Islet of Langerhans (tissue), 1 donor: ENCODE results near the gene LIX1L.

Experiments used
- FAIRE-seq: peaks from one replicate; lab custom pipeline; 2011; peaks lifted over from hg19 to GRCh38; lab: Jason Lieb, UNC

The LIX1L gene

DNA sequence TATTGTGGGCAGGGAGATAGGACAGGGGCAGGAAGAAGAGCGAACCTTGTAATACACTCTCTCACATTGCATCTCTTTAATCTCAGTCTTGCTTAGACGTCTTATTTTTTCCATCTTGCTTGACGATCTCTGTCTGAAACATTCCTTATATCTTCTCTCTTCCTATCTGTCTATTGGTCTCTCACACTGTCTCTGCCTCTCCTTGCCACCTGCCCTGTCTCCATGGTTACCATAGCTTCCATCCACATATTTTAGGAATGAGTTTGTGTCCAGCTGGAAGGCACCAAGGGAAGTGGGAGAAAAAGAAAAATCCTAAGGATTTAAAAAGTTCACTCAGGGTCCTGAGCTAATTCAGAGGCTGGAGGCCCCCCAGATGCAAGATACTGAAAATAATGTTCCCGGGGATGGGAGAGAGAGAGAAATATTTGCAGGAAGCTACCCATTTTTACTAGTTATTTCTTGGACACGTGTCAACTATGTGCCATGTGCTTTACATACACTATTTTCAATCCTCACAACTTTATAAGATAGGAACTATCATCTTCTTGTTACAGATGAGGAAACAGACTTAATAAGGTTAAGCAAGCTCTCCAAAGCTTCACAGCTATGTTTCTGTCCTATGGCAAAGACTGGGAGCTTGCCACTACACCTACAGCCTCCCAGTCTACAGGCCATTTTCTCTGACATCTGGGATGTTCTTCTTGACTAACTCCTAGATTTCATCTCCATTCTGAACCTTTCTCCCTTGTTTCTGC is 5.6 kb upstream of the LIX1L start:
- no peak for FAIRE-seq

DNA sequence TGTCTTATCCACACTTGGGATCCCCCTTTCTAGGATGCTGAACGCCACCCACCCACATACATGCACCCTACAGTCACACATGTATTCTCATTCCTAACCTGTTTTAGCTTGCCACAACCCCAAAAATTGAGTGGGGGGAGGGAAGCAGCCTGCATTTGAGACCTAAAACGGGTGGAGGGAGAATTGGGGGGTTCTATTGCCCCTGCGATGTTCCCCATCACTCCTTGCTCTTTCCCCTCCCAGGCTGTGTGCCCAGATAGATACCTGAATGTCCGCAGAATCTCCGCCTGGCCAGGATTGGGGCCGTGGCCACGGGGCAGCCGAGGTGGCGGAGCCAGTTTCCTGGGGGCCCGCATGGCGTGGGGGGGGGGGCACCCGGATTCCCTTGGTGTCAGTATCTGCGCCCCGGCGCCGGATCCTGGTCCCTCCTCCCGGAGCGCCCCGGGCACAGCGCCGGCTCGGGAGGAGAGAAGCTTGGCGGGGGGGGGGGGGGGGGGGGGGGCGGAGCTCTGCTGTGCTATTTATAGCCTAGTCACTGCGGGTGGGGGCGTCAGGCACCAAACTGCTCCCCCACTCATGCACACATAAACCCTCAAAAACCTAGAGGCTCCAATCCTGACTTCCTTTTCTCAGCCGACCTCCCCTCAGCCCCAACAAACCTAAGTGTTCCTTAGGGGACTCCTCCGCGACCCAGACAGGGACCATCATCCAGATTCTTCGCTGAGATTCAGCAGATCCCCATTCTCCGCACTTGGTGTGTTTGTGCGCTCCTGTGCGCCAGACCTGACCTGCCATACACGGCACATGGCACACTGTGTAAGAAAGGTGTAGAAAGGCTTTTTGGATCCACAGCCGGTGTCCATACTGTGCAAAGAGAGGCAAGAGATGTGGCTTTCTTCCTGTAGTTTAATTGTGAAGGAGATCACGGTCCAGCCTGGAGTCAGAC is 4.6 kb upstream of the LIX1L start:
- no peak for FAIRE-seq

DNA sequence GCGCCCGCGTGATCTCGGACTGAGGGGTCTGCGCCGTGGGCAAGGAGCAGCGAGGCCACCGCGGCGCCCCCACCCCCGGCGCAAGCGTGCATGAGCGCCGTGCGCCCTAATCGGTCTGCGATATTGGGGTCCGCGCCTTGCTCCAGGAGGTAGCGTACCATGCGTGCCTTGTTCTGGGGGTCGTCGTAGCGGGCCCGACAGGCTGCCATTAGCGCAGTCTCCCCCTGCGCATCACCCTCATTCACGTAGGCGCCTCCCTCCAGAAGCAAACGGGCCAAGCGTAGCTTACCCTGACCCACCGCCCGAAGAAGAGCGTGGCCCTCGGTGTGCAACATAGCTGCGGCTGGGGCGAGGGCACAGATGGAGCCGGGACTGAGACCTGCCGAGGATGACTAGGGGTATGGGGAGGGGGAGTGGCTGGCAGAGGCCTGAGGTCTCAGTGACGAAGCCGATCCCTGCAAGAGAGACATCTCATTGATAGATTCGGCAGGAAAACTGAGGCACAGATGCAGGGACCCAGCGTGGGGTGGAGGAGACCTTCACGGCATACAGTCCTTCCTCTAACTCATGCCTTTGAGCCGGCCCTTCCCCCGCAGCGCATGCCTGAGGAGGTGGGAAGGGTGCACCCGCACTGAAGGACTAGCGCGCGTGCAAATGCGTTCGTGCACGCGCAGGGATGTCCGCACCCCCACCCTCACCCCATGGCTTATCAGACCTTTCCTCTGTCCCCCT is 3.8 kb upstream of the LIX1L start:
- FAIRE-seq: no peak

DNA sequence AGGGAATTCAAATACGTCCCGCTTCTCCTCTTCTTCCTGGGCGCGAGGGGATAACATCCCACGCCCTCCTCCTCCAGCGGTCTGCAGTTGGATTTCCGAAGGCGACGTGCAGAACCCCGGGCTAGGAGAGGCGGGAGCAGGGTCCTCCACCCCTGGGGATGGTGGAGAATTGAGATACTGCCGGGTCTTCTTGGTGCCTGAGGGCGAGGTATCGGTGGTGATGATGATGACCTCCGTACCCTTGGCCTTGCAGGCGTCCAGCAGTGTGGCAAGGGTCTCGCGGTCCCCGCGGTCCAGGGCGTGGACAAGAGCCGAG is 3.2 kb upstream of the LIX1L start:
- FAIRE-seq: no peak

DNA sequence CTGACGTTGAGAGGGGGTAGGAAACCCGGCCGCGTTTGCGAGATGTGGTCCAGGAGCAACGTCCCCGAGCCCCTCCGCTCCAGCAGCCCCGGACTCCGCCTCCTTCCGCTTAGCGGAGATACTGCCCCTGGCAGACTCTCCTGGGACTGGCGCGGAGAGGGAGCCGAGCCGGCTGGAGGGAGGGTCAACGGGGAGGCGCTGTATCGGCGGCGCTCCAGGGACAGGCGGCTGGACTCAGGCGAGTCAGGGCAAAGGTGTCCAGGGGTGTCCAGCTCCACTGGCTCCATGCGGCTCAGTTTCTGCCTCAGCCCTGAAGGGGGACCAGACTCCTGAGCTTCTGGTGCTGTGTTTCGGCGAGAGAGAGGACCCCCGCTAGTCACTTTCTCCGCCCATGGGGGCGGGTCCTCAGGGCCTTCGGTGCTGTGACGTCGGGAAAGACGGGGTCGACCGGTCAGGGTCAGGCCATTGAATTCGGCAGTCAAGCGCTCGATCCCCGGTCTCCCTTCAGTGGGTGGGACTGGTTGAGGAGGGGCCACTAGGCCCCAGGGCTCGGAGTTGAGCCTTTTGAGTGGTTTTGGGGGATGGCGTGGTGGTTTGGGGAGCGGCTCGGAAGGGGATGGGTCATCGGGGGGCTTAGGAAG is 2.8 kb upstream of the LIX1L start:
- FAIRE-seq: no peak

DNA sequence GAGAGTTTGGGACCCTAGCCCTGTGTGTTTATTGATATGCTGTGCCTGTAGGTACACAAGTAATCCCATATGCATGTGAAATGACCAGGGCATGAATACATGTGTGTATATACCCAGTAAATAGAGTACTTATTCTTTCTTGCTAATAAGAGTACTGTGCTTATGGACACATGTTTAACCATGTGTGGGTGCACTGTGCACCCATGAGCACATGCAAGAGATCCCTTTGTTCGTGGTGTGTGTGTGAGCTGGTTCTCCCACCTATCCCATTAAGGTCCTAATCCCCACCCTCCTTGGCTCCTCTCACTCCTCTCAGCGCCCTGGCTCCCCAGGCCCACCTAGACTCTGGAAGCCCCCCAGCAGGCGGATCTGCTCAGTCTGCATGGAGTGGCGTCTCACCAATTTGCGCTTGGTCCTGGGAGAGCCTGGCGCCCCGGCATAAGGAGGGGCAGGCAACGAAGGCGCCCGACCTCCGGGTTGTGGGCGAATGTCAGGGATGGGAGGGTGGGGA is 2.2 kb upstream of the LIX1L start:
- no peak for FAIRE-seq

DNA sequence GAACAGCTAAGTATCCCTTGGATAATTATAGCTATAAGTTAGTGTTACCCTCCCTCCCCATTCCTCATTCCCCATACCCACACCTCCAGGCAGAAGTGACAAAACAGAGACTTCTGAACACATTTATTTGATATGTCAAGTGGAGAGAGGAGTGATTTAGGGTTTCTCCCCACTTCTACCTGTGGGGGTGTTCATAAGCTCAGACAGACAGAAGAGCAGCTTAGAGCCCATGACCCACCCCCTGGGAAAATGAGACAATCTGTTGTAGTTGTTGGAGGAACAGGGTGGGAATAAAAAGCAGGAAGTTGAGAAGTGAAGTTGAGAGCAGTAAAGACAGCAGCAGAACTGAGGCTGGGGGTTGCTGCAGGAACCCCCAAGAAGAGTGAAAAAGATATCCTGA is 1.5 kb upstream of the LIX1L start:
- no peak for FAIRE-seq

DNA sequence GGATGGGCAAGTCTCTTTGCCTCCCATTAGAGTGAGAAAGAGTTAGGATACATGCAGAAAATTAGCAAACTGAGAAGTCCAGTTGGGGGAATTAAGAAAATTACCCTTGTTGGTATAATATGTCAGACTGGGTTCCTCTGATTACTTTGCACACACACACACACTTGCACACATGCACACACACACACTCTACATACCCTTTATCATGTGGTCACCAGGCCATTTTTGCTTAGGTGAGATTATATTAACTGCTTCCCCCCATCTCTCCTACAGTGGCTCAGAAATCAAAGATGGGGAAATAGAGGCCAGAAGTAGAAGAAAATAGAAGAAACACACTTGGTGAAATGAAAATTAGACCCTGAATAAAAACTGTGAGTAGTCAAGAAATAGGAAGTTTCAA is 917 bp upstream of the LIX1L start:
- no peak for FAIRE-seq

DNA sequence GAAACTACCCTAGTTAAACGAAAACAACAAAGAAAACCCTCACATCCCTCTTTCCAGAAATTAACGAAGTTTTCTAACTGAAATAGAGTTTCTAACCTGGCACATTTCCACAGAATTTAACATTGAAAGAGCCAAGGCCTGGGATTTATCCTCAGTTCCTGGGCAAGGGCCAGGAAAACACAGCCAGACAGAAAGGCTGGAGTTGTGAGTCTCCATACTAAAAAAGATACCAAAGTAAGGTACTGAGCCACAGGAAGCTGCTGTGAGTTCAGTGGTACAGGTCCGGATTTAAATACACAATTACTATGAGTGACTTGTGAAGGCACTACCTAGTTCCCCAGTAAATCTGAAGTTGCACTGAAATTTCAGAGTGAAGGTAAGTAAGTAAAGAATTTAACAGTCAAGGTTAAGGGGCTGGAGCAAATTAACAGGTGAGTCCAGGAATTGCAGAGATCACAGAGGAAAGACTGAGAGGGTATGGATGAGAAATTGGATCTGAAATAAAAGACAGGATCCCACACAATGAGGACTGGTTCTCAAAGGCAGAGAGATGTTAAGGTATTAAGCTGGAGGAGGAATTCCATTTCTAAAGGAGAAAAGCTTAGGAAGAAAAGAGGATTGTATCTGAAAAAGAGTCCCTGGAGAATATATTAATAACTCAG is 905 bp downstream of the LIX1L start:
- FAIRE-seq: no peak

DNA sequence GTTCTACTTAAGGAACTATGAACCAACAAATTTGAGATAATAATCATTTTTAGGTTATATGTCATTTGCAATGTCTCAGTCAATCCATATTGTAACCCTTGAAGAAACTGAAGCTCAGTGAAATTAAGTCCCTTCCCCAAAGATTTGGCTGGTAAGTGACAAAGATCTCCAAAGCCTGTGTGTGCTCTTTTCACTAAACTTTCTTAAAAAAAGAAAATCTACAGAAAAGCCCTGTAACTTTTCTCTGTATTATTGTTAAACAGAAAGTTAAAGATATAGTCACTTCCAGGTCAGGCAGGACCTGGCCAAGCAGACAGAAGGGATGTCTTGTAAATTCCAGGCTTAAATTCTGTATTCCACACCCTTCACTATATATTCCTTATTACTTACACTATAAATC is 1.5 kb downstream of the LIX1L start:
- no peak for FAIRE-seq

DNA sequence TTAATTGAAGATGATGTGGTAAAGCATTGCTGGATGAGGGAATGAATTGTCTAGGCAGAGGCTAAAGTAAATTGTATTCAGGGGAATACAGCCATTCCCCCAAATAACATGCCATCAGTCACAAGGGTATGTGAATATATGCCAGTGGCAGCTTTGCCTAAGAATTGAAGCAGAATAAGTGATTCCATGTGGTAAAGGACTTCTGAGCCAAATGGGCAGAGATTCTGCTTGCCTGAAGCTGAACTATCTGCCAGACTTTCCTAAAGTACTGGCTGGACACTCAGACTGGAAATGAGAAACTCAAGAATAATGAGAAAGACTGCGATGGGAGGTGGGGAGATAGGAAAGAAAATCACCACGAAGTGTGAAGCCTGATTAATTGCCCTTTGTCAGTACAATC is 2.4 kb downstream of the LIX1L start:
- no peak for FAIRE-seq

DNA sequence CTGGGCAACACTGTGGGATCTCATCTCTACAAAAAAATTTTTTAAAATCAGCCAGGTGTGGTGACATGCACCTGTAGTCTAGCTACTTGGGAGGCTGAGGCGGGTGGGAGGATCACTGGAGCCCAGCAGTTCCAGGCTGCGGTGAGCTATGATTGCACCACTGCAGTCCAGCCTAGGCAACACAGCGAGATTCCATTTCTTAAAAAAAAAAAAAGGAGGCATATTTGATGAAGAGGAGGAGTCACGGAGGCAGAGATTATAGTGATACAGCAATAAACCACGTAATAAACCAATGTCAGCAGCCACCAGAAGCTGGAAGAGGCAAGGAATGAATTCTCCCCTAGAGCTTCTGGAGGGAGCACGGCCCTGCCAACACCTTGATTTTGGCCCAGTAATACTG is 4.0 kb downstream of the LIX1L start:
- FAIRE-seq: no peak

DNA sequence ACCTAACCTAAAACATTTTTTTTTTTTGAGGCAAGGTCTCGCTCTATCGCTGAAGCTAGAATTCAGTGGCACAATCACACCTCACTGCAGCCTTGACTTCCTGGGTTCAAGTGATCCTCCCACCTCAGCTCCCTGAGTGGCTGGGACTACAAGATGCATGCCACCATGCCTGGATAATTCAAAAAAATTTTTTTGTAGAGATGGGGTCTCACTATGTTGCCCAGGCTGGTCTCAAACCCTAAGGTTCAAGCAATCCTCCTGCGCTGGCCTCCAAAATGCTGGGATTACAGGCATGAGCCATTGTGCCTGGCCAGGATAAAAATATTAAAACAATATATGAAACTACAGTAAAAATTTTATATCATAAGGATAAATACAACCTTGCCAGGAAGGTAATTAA is 4.9 kb downstream of the LIX1L start:
- no peak for FAIRE-seq

DNA sequence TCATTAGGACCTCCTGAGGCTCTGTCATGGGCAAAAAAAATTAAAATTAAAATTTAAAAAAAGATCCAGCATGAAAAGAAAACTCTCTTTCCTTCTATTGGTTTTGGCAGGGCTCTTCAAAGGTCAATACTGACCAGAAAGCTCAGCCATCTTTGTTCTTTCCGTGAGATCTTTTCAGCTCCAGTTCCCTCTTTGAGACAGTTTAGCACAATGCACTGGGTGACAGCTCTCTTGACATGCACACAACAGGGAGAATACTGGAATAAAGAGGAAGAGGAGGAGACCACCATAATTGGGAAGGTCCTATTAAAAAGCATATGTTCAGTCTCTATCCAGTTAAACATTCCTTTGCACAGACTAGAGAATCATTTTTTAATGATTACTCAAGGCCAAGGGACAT is 6.3 kb downstream of the LIX1L start:
- FAIRE-seq: no peak

DNA sequence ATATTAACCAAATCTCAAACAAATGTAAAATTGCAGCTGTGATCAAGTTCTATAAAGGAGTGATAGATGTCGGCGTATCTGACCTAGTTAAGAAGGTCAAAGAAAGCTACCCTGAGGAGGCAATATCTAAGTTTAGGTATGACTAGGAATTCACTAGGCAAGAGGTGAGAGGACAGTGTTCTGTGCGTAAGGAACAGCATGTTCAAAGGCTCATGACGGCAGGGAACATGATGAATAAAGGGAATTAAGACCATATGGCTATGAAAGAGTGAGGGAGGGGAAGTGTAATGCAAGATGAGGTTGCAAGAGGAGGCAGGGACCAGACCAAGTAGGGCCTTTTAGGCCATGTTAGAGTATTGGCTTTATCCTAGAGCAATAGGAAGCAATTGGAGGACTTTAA is 8.6 kb downstream of the LIX1L start:
- no peak for FAIRE-seq

DNA sequence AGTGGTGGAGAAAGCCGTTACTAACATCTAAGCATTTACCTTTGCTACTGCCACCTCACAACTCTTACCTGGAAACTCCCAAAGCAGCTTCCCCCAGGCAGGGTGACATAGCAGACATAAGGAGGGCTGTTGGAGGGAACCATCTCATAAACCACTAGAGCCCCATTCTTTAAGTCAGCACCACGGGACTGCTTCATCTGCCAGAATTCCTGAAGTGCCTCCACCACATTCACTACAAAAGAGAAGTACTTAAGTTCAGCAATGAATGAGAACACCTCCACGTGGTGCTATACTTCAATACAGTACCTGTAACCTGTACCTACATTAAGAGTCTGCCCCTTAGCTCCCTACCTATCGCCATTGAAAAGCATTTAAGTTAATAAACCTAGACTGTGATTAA is 10.3 kb downstream of the LIX1L start:
- no peak for FAIRE-seq

DNA sequence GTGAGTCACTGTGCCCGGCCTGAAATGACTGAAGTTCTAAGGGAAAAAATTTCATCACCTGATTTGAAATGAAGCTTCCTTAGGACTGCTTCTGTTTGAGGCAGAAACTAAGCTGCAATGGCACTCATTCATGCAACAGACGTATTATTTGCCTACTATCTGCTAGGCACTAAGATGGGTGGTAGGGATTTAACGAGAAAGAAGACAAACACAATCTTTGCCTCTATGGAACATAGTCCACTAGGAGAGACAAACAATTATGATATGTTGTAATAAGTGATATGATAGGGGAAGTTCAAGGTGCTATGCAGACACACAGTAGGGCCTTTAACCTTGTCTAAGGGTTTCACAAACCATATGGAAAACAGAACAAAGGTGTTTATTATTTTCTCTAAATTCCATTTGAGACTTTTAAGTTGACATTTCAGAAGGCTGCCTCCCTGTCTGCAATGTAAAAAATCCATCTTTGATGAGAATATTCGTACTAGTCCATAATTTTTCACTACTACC is 11.3 kb downstream of the LIX1L start:
- FAIRE-seq: no peak

DNA sequence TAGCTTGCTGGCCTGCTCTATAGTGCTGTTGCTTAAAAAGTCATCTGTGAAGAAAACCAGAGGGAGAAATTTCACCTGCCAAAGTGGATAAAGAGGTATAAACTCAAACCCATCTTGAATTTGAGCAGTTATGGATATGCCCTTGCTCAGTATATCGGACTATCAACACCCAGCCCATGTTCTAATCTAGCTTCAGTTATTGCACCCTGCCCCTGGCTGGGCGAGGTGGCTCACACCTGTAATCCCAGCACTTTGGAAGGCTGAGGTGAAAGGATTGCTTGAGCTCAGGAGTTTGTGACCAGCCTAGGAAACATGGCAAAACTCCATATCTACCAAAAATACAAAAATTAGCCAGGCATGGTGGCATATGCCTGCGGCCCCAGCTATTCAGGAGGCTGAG is 13.3 kb downstream of the LIX1L start:
- FAIRE-seq: no peak

DNA sequence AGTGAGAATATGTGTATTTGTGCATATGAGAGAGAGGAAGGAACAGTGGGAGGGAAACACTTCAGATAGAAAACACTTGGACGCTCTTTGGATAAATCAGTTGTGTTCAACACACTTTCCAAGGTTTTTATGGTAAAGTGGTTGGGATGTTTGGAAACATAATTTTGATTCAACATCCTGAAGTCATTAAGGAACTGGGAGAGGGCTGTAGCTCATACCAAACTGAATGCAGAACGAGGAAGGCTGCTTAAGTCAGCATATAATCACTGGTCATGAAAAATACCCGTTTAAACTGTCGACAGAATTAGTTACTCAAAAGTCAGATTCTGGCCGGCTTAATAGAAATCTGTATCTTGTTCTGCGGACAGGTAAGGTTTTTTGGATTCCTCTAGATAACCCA is 14.9 kb downstream of the LIX1L start:
- no peak for FAIRE-seq

DNA sequence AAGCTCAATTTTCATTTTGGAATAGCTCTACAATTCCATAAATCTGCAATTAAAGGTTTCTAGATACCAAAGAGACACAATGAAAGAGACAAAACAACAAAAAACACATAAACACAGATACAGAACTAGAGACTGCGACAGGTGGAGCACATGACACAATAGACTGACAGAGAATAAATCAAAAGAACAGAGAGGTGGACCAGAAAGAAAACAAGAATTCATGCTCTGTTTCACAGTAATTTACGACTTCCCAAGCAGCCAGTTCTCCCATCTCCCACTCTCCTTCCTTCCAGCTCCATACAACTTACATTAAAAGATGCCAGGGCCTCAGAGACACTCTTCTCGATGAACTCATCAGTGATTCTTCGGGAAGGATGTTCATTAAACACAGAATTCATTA is 15.4 kb downstream of the LIX1L start:
- FAIRE-seq: no peak

DNA sequence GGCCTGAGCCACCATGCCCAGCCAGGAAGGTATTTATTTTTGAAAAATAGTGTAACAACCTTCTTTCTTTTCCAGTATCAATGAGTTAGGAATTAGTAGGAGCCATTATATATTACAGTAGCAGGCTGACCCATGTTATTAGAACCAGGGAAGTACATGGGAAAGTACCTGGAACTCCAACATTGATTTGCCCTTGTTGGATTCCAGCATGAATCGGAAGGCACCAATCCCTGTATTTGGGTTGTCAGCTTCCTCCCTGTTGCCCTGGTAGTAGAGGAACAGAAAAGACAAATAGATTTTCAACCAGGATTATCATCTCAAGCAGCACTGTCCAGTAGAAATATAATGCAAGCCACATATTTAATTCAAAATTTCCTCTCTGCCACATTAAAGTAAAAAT is 20.4 kb downstream of the LIX1L start:
- no peak for FAIRE-seq

DNA sequence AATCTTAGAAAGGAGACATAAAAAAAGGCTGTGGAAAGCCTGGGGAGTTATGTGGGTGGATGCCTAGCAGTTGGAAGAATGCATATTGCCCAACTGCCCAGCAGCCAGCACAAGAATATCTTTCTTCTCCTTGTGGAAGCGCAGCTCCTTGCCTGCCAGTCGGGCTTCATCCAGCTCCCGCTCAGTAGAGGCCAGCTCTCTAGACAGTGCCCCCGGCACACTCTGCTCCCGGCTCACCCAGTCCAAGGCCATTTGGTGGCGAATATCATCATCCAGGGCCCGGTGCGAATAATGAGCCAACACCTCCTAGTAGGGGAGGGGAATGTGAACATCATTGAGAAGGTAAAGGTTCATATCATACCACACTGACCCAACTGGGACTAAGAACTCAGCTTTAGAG is 21.6 kb downstream of the LIX1L start:
- no peak for FAIRE-seq
